Measurements from ENCODE around the gene PLEKHN1. TPM values are rescaled to one million over a fixed set of nuclear protein-coding genes. Genes with fewer than 3 reads are reported as not detected.

PLEKHN1 gene
- total and polyA plus RNA-seq, 2 of the 4 experiments (the other 2 are of a cell fraction): 0.54 to 2.1 TPM

DNA sequence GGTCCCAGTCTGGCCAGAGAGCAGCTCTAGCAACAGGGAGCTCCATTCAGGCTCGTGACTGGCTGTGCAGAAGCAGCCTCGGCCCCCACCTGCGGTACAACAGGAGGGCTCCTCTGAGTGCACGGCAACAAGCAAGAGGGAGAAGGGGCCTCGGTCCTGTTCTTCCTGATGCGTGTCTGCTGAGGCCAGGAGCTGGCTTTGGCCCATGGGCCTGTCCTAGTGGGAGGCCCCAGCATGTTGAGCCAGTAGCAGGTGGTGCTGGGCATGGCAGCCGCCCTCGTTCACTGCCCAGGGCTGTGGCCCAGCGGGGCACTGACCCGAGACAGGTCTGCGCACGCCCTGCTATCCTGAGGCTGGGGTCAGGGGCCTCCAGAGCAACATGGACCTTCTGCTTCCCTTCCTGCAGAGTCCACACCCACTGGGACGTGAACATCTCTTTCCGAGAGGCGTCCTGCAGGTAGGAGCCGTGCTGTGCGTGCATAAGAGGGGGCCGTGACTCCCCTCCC lies 35.6 kb upstream of the PLEKHN1 start:
- Histone ChIP-seq H4K8ac (ENCODE audit: low read depth in 2 of 2, low read length in 2 of 2) (no peak overlapping the region), H3K4me1 (ENCODE audit: control insufficient read depth, insufficient read depth, low read length) (no peaks in the 10 kb centered on the region; the same call in 1 of the 2 replicates), H2BK5ac (ENCODE audit: low read depth, low read length, poor library complexity, severe bottlenecking) (no peak overlapping the region), H2BK15ac (ENCODE audit: low read depth, low read length) (no peak overlapping the region), H3K4me2 (ENCODE audit: low read depth, low read length) (no peak overlapping the region), H3K18ac (ENCODE audit: low read depth, low read length) (no peak overlapping the region), H3K9me3 (ENCODE audit: control insufficient read depth, insufficient read depth, low read length) (no peaks in the 10 kb centered on the region), H2BK120ac (ENCODE audit: low read depth, low read length) (no peak overlapping the region), H3K79me1 (ENCODE audit: low read depth in 1 of 2, low read length in 2 of 2) (peaks cover 0 to 7% of the 10 kb centered on the region in 2 experiments; a peak in 1 of 4 replicates), H3K14ac (replicated peaks; ENCODE audit: low read depth, low read length) (no peak overlapping the region), H3K4me3 (ENCODE audit: insufficient read depth, low read depth, low read length) (no peak overlapping the region), H3K23ac (ENCODE audit: low read depth, low read length) (no peak overlapping the region), H3K27ac (ENCODE audit: insufficient read depth, low read length) (no peak overlapping the region), H4K5ac (ENCODE audit: low read depth, low read length) (no peak overlapping the region), H3K27me3 (ENCODE audit: control insufficient read depth, insufficient read depth, low read length) (no peaks in the 10 kb centered on the region), H3K56ac (ENCODE audit: extremely low read depth, insufficient read depth, low read length) (no peak overlapping the region), H4K20me1 (ENCODE audit: insufficient read depth, low read length) (peaks cover 6% of the 10 kb centered on the region; the same call in 1 of the 2 replicates), H2BK20ac (ENCODE audit: low read depth, low read length) (no peak overlapping the region), H2AK9ac (replicated peaks; ENCODE audit: low read depth, low read length, poor library complexity) (no peak overlapping the region), H2AK5ac (ENCODE audit: low read depth, low read length) (no peak overlapping the region), H2AFZ (replicated peaks; ENCODE audit: low read length, poor library complexity) (no peak overlapping the region), H3K9me1 (ENCODE audit: insufficient read depth, low read length) (no peaks in the 10 kb centered on the region), H3K4ac (ENCODE audit: low read depth, low read length) (no peak overlapping the region), H4K91ac (ENCODE audit: insufficient read depth, low read depth, low read length) (no peak overlapping the region), H3K9ac (ENCODE audit: low read depth, low read length) (no peak overlapping the region), H3K36me3 (ENCODE audit: control insufficient read depth, insufficient read depth, low read length) (peaks cover 9% of the 10 kb centered on the region)
- DNase-seq (no peak), ATAC-seq (ENCODE audit: low read depth) (no peak)
- 78% methylated on average over 11 of the region's 18 CpGs; no CpG with 5 or more reads in 1 of the 2 experiments for WGBS, 2 experiments (ENCODE audit: extremely low coverage in 2 of 2, insufficient read length in 1 of 2)
- in situ Hi-C loops (cut with MboI; ENCODE audit: low sequenced_read_pairs): no loop called here
- no peak for TF ChIP-seq MAFK (IDR thresholded peaks at IDR 0.05; ENCODE audit: low read depth, low read length)
- no peak for TF ChIP-seq CHD1 (IDR thresholded peaks at IDR 0.05; ENCODE audit: low read depth, low read length)
- no peak for TF ChIP-seq RFX5 (IDR thresholded peaks at IDR 0.05; ENCODE audit: low read depth, low read length)
- TF ChIP-seq RCOR1 (IDR thresholded peaks at IDR 0.05; ENCODE audit: insufficient replicate concordance, low read length): no peak
- TF ChIP-seq SMC3 (IDR thresholded peaks at IDR 0.05; ENCODE audit: low read depth, low read length): no peak
- POLR2A ChIA-PET (ENCODE audit: unreplicated experiment): no interaction called here
- CTCF ChIA-PET: interaction anchor here (0.6 kb wide), 1 partner anchor 10 kb away, joined by 3 read pairs; no protein-coding TSS in a partner anchor
- intact Hi-C loops (cut with micrococcal nuclease): no loop called here
- dilution Hi-C loops (cut with HindIII; ENCODE audit: low sequenced_read_pairs, unreplicated experiment): no loop called here
- BruUV-seq (replicated peaks): no TSS peak
